Choroid plexus epithelial cell (primary cell): Measurements from ENCODE around the gene RYK.
A peak's percentile ranks its signal among the peaks of the same experiment; 100 is the strongest.
"Not testable (repeated sequence)": the region's sequence is repeated elsewhere in the genome, so short reads cannot be mapped to it uniquely, and the experiment has no call there.

ENCODE experiments used
- DNase-seq: peaks from one replicate; pipeline ENCODE4 v3.0.0-alpha.2; 2010; ENCODE audit warnings: low read depth
- H3K4me3 ChIP-seq: 2 replicates; pipeline ENCODE4 v1.5.1; 2011; ENCODE audit warnings: low read depth, mild to moderate bottlenecking, control low read depth, low read length, moderate library complexity
- CTCF ChIP-seq: conservative IDR thresholded peaks from 2 replicates; pipeline ENCODE4 v1.5.1; 2011; ENCODE audit warnings: low read depth, mild to moderate bottlenecking, control low read depth, inconsistent platforms, low read length, moderate library complexity

The RYK gene

GRCh38 chr3:134201201-134202130, 49.2 kb downstream of the RYK start:
- DNase-seq, result peak; percentile 88
- H3K4me3 ChIP-seq, result no peak overlapping the region
- TF ChIP-seq CTCF, result no peak

DNA sequence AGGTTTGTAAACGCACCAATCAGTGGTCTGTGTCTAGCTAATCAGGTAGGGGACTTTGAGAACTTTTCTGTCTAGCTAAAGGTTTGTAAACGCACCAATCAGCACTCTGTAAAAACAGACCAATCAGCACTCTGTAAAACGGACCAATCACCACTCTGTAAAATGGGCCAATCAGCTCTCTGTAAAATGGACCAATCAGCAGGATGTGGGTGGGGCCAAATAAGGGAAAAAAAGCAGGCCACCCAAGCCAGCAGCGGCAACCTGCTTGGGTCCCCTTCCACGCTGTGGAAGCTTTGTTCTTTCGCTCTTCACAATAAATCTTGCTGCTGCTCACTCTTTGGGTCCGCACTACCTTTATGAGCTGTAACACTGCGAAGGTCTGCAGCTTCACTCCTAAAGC, 50.8 kb downstream of the RYK start:
- not testable (repeated sequence) for DNase-seq, H3K4me3 ChIP-seq

DNA sequence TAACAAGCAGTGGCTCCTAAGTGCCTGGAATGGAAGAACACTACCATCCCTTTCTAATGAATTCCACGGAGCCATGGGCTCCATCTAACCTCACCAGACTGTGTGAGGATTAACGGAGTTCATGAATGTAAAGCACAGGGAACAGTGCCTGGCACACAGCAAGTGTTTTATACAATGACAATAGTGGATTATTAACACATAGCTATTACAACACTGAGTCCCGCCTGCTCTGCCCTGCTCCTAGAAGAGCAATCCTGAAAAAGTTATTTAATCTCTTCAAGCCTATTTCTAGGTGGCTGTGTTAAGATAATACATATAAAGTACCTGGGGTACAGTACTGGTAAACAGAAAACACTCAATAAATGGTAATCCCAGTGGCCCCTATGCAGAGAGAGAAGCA, 51.4 kb downstream of the RYK start:
- TF ChIP-seq CTCF, result no peak
- no peak for DNase-seq
- H3K4me3 ChIP-seq, result no peak overlapping the region

GRCh38 chr3:134198414-134198813, 52.2 kb downstream of the RYK start:
- TF ChIP-seq CTCF, result no peak
- DNase-seq, result no peak
- H3K4me3 ChIP-seq, result no peak overlapping the region

DNA sequence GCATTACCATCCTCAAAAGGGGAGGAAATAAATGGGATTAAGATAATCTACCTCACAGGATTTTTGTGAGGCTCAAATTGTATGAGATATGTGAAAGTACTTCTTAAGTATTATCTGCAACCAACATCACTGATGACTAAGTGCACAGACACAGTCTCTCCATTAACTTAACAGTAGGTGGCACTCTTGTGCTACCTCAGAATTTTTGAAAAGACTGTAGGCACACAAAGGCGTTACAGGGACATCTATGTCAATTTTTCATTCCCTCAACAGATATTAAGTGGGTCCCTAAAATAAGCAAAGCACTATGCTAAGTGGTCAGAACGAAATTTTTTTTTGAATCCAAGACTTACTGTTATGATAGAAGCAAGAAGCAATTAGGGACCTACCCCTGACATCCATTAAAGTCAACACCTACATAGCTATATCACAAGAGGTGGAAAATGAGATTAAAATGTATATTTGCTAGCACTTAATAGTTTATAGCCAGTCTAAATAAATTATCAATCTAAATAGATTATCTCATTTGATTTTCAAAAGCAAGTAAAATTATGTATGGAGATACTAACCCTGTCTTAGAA, 52.9 kb downstream of the RYK start:
- TF ChIP-seq CTCF, result peak; percentile 74
- DNase-seq, result peak; percentile 81
- H3K4me3 ChIP-seq, result no peak overlapping the region

DNA sequence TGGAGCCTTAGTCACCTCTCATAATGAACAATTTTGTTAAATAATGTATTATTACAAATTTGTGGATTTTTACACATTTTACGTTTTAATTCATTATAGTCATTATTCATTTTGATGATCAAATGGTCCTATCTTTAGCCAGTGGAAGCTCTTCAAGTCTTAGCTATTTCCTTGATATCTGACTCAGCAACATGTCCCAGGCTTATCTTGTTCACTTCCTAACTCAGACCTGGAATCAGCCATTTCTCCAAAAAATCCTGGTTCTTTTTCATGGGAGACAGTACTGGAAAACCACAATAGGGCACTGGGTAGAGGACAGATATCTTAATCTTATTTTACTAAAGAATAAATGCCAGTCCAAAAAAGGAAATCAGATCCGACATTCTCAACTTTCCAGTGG, 56.4 kb downstream of the RYK start:
- no peak for DNase-seq
- H3K4me3 ChIP-seq, result no peak overlapping the region
- TF ChIP-seq CTCF, result no peak

- peak; percentile 8 for DNase-seq
- no peak for TF ChIP-seq CTCF
- no peak overlapping the region for H3K4me3 ChIP-seq
These were observed 60.4 kb downstream of the RYK start for GRCh38 chr3:134190250-134190649.
